ENCODE data around the gene PSMB3. TPM values are rescaled to one million over a fixed set of nuclear protein-coding genes. Genes with fewer than 3 reads are reported as not detected.
"Not testable (repeated sequence)": the region's sequence is repeated elsewhere in the genome, so short reads cannot be mapped to it uniquely, and the experiment has no call there.

Gene PSMB3
- polyA plus RNA-seq, 3 donors = 315 to 689 (median 625) TPM

GRCh38 chr17:38725066-38725465 lies 27.5 kb upstream of the PSMB3 start:
- no peaks in the 10 kb centered on the region for H4K20me1 ChIP-seq (ENCODE audit: insufficient read depth, low read length)
- no peak overlapping the region for H3K27ac ChIP-seq (ENCODE audit: low read depth in 1 of 2, low read length in 2 of 2)
- H3K79me2 ChIP-seq (ENCODE audit: insufficient read depth, low read length) = no peaks in the 10 kb centered on the region
- H3K4me1 Mint-ChIP-seq = peaks cover 39% of the 10 kb centered on the region
- no peak for TF ChIP-seq CTCF (IDR thresholded peaks at IDR 0.05)
- H3K36me3 ChIP-seq (replicated peaks in 1 of 2; ENCODE audit: control insufficient read depth in 1 of 2, insufficient read depth in 2 of 2, low read length in 2 of 2) = peaks cover 15 to 26% of the 10 kb centered on the region in 2 donors
- no peak overlapping the region for H3K9ac ChIP-seq (ENCODE audit: insufficient read depth, low read length, poor library complexity, severe bottlenecking)
- no peak for DNase-seq
- no peak overlapping the region for H2AFZ ChIP-seq (ENCODE audit: insufficient read depth, low read depth, low read length, poor library complexity, severe bottlenecking)
- H3K4me1 ChIP-seq (ENCODE audit: control insufficient read depth in 1 of 2, insufficient read depth in 2 of 2, low read length in 2 of 2) = peaks cover 34 to 39% of the 10 kb centered on the region in 2 donors
- H3K27me3 ChIP-seq (ENCODE audit: control insufficient read depth in 2 of 2, insufficient read depth in 2 of 2, low read length in 2 of 2) = no peaks in the 10 kb centered on the region
- peaks cover 0 to 5% (median 1%) of the 10 kb centered on the region in 3 donors for H3K27me3 Mint-ChIP-seq (ENCODE audit: low read depth in 3 of 3)
- H3K4me2 ChIP-seq (replicated peaks; ENCODE audit: extremely low read depth, low read length, poor library complexity, severe bottlenecking) = no peak overlapping the region
- no peaks in the 10 kb centered on the region for H3K9me3 ChIP-seq (replicated peaks in 1 of 2; ENCODE audit: control insufficient read depth in 1 of 2, insufficient read depth in 1 of 2, low read length in 2 of 2)
- H3K4me3 ChIP-seq (replicated peaks in 1 of 3; ENCODE audit: low read depth in 2 of 3, low read length in 3 of 3) = no peak overlapping the region
- no peak overlapping the region for H3K4me3 Mint-ChIP-seq
- H3K9me3 Mint-ChIP-seq = peaks cover 0 to 3% (median 0%) of the 10 kb centered on the region in 7 donors
- intact Hi-C loops (cut with micrococcal nuclease) = no loop called here
- H3K36me3 Mint-ChIP-seq = peaks cover 23 to 29% of the 10 kb centered on the region in 2 donors
- 93% methylated on average over 7 of the region's 10 CpGs for WGBS (ENCODE audit: insufficient coverage)
- H3K27ac Mint-ChIP-seq = peak overlapping the region in 1 of 7 donors; percentile 32

GRCh38 chr17:38726145-38726544 lies 26.4 kb upstream of the PSMB3 start:
- H3K9ac ChIP-seq (ENCODE audit: insufficient read depth, low read length, poor library complexity, severe bottlenecking); H3K9me3 Mint-ChIP-seq; H3K27me3 Mint-ChIP-seq (ENCODE audit: low read depth in 3 of 3); H3K9me3 ChIP-seq (replicated peaks in 1 of 2; ENCODE audit: control insufficient read depth in 1 of 2, insufficient read depth in 1 of 2, low read length in 2 of 2); H3K4me2 ChIP-seq (replicated peaks; ENCODE audit: extremely low read depth, low read length, poor library complexity, severe bottlenecking); H3K27ac ChIP-seq (ENCODE audit: low read depth in 1 of 2, low read length in 2 of 2); intact Hi-C loops (cut with micrococcal nuclease); H3K79me2 ChIP-seq (ENCODE audit: insufficient read depth, low read length); H3K27me3 ChIP-seq (ENCODE audit: control insufficient read depth in 2 of 2, insufficient read depth in 2 of 2, low read length in 2 of 2); H3K27ac Mint-ChIP-seq; H2AFZ ChIP-seq (ENCODE audit: insufficient read depth, low read depth, low read length, poor library complexity, severe bottlenecking); H3K4me3 ChIP-seq (replicated peaks in 1 of 3; ENCODE audit: low read depth in 2 of 3, low read length in 3 of 3); DNase-seq; H4K20me1 ChIP-seq (ENCODE audit: insufficient read depth, low read length); H3K4me3 Mint-ChIP-seq: not testable (repeated sequence)
- Histone ChIP-seq H3K36me3 (replicated peaks in 1 of 2; ENCODE audit: control insufficient read depth in 1 of 2, insufficient read depth in 2 of 2, low read length in 2 of 2) (peaks cover 7 to 17% of the 10 kb centered on the region in 2 donors), H3K4me1 (ENCODE audit: control insufficient read depth in 1 of 2, insufficient read depth in 2 of 2, low read length in 2 of 2) (peaks cover 40 to 47% of the 10 kb centered on the region in 2 donors)
- H3K4me1 Mint-ChIP-seq = peaks cover 47% of the 10 kb centered on the region
- whole genome bisulfite sequencing (ENCODE audit: insufficient coverage) = no CpG with 5 or more reads among the region's 8 CpGs
- H3K36me3 Mint-ChIP-seq = peaks cover 17 to 22% of the 10 kb centered on the region in 2 donors

Measured in CD14-positive monocyte (primary cell).